Gastroesophageal sphincter (tissue), 3 donors: ENCODE measurements around the gene RERG.

ENCODE experiments used
- POLR2A ChIP-seq, 2 donors: fragments of 450-650 bp; IDR thresholded peaks; one replicate each; pipeline ENCODE4 v1.6.1; 2017; ENCODE audit warnings: antibody characterized with exemption in 2 of 2, mild to moderate bottlenecking in 2 of 2, moderate library complexity in 1 of 2
- TF ChIP-seq, protein P1 (sequence below), 4 experiments: fragments of 200-600 bp in 2 of 4; fragments of 450-650 bp in 2 of 4; sonication (generic) in 1 of 4; IDR thresholded peaks; one replicate each; pipeline ENCODE4 v1.5.1; 2017 to 2019; ENCODE audit warnings: antibody characterized with exemption in 4 of 4, mild to moderate bottlenecking in 2 of 4, moderate library complexity in 2 of 4

DNA sequence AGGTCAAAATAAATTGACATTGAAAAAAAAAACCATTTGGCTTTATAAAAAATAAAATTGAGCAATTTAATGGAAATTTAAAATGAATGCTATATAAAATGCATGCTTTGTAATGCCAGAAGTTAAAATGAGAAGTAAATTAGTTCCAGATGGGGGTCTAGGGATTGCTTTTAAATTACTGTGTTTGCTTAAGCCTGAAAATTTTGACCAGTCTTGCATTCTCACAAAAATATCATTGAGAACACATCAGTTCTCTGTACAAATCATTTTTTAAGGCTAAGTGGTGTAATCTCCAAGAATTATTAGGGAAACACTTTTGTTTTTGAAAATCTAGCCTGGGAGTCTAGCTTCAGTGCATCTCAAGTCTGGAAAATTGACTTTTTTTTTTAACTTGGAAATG, 90.7 kb downstream of the RERG start:
- no peak for TF ChIP-seq POLR2A (IDR thresholded peaks at IDR 0.05)
- TF ChIP-seq, protein P1, sequence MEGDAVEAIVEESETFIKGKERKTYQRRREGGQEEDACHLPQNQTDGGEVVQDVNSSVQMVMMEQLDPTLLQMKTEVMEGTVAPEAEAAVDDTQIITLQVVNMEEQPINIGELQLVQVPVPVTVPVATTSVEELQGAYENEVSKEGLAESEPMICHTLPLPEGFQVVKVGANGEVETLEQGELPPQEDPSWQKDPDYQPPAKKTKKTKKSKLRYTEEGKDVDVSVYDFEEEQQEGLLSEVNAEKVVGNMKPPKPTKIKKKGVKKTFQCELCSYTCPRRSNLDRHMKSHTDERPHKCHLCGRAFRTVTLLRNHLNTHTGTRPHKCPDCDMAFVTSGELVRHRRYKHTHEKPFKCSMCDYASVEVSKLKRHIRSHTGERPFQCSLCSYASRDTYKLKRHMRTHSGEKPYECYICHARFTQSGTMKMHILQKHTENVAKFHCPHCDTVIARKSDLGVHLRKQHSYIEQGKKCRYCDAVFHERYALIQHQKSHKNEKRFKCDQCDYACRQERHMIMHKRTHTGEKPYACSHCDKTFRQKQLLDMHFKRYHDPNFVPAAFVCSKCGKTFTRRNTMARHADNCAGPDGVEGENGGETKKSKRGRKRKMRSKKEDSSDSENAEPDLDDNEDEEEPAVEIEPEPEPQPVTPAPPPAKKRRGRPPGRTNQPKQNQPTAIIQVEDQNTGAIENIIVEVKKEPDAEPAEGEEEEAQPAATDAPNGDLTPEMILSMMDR (IDR thresholded peaks at IDR 0.05): no peak
